HepG2 (cell line): ENCODE measurements around the gene COMT. TPM values are rescaled to one million over a fixed set of nuclear protein-coding genes. Genes with fewer than 3 reads are reported as not detected.

Experiments used
- ASH2L ChIP-seq: fragments of 300-600, 200-600 bp; sonication (generic); IDR thresholded peaks from 2 replicates; pipeline ENCODE4 v1.7.0; 2017; ENCODE audit warnings: low read depth, mild to moderate bottlenecking, moderate library complexity, mixed read lengths, low read length; ENCODE audit not compliant: insufficient read length
- CENPT ChIP-seq: sonication (generic); formaldehyde crosslinking; IDR thresholded peaks from 2 replicates; pipeline ENCODE4 v1.8.0; 2022; ENCODE audit warnings: low read depth, mild to moderate bottlenecking, moderate library complexity, missing genetic modification reagents
- CHCHD3 ChIP-seq: sonication (generic); formaldehyde crosslinking; IDR thresholded peaks from 2 replicates; pipeline ENCODE4 v1.8.0; 2022; ENCODE audit warnings: mild to moderate bottlenecking, missing genetic modification reagents, moderate library complexity
- JUND ChIP-seq: sonication (generic); formaldehyde crosslinking; IDR thresholded peaks from 2 replicates; pipeline ENCODE4 v1.8.0; 2022; ENCODE audit warnings: mild to moderate bottlenecking, missing genetic modification reagents
- NONO ChIP-seq, 2 experiments: fragments of 450-650 bp in 1 of 2; sonication (generic) in 1 of 2; formaldehyde crosslinking in 1 of 2; IDR thresholded peaks in 1 of 2; conservative IDR thresholded peaks in 1 of 2; 2 replicates each; pipeline versions ENCODE4 v1.6.1 to v1.8.0; 2017 to 2022; ENCODE audit warnings: mild to moderate bottlenecking in 1 of 2, missing genetic modification reagents in 1 of 2, moderate library complexity in 1 of 2
- POGZ ChIP-seq: sonication (generic); formaldehyde crosslinking; IDR thresholded peaks from 2 replicates; pipeline ENCODE4 v1.4.0; 2020; ENCODE audit warnings: mild to moderate bottlenecking, missing genetic modification reagents
- PTBP1 ChIP-seq: fragments of 200-400 bp; formaldehyde crosslinking; IDR thresholded peaks from 2 replicates; pipeline ENCODE4 v1.6.1; 2018; ENCODE audit warnings: low read length, low read depth; ENCODE audit not compliant: poor library complexity, severe bottlenecking
- STAG1 ChIP-seq: sonication (generic); formaldehyde crosslinking; IDR thresholded peaks from 2 replicates; pipeline ENCODE4 v1.4.0; 2020; ENCODE audit warnings: missing genetic modification reagents
- TAF1 ChIP-seq: sonication (generic); formaldehyde crosslinking; IDR thresholded peaks from 2 replicates; pipeline ENCODE4 v1.4.0; 2020; ENCODE audit warnings: missing genetic modification reagents
- ZFP41 ChIP-seq: sonication (generic); formaldehyde crosslinking; IDR thresholded peaks from 2 replicates; pipeline ENCODE4 v1.4.0; 2020; ENCODE audit warnings: mild to moderate bottlenecking, missing genetic modification reagents, borderline replicate concordance
- ZNF263 ChIP-seq: sonication (generic); formaldehyde crosslinking; IDR thresholded peaks from 2 replicates; pipeline ENCODE4 v1.4.0; 2020; ENCODE audit warnings: missing genetic modification reagents
- ZNF468 ChIP-seq: sonication (generic); formaldehyde crosslinking; IDR thresholded peaks from 2 replicates; pipeline ENCODE4 v1.8.0; 2022; ENCODE audit warnings: mild to moderate bottlenecking, moderate library complexity, missing genetic modification reagents
- ZNF564 ChIP-seq: sonication (generic); formaldehyde crosslinking; IDR thresholded peaks from 2 replicates; pipeline ENCODE4 v1.8.1; 2023; ENCODE audit warnings: mild to moderate bottlenecking, missing genetic modification reagents
- ZNF678 ChIP-seq: sonication (generic); formaldehyde crosslinking; IDR thresholded peaks from 2 replicates; pipeline ENCODE4 v1.4.0; 2020; ENCODE audit warnings: mild to moderate bottlenecking, missing genetic modification reagents
- ZSCAN20 ChIP-seq: sonication (generic); formaldehyde crosslinking; IDR thresholded peaks from 2 replicates; pipeline ENCODE4 v1.4.0; 2020; ENCODE audit warnings: missing genetic modification reagents, mild to moderate bottlenecking, borderline replicate concordance
- polyA plus RNA-seq, 8 experiments: library from polyadenylated mRNA; depleted of rRNA in 3 of 8; stranded (reverse) in 7 of 8; unstranded in 1 of 8; fragments of >200 nt; fragmentation: Illumina TruSeq in 4 of 8; extraction: Trizol in 4 of 8; gene quantifications; 2 replicates each; pipeline versions ENCODE4 v1.2.1 to v1.2.3, GENCODE V29; 2011 to 2016; ENCODE audit warnings: low read depth in 4 of 8, missing spikeins in 1 of 8, mixed read lengths in 1 of 8; ENCODE audit not compliant: insufficient read depth in 1 of 8
- total RNA-seq, 5 experiments: library from RNA; depleted of rRNA; stranded (reverse); fragments of >200 nt; fragmentation: Illumina TruSeq; extraction: Trizol; gene quantifications; 2 replicates each; pipeline ENCODE4 v1.2.3, GENCODE V29; 2016; ENCODE audit warnings: low read depth in 1 of 5
- TF ChIP-seq, protein P1 (sequence below): IDR thresholded peaks from 2 replicates; pipeline ENCODE4 v1.6.1; 2016; ENCODE audit warnings: mild to moderate bottlenecking
- TF ChIP-seq, protein P2 (sequence below): sonication (generic); formaldehyde crosslinking; IDR thresholded peaks from 2 replicates; pipeline ENCODE4 v1.5.0; 2020; ENCODE audit warnings: missing genetic modification reagents, mild to moderate bottlenecking, borderline replicate concordance
- TF ChIP-seq, protein P3 (sequence below): sonication (generic); formaldehyde crosslinking; IDR thresholded peaks from 2 replicates; pipeline ENCODE4 v1.5.0; 2020; ENCODE audit warnings: mild to moderate bottlenecking, missing genetic modification reagents, moderate library complexity
- TF ChIP-seq, protein P4 (sequence below): sonication (generic); formaldehyde crosslinking; conservative IDR thresholded peaks from 2 replicates; pipeline ENCODE4 v1.5.0; 2020; ENCODE audit warnings: missing genetic modification reagents
- TF ChIP-seq, protein P5 (sequence below): sonication (generic); formaldehyde crosslinking; IDR thresholded peaks from 2 replicates; pipeline ENCODE4 v1.5.0; 2020; ENCODE audit warnings: missing genetic modification reagents

Gene COMT
- total and polyA plus RNA-seq, 2 of the 13 experiments (the other 11 are each of a cell fraction or from before 2014, with no cell fraction given) = 156 to 162 TPM

DNA sequence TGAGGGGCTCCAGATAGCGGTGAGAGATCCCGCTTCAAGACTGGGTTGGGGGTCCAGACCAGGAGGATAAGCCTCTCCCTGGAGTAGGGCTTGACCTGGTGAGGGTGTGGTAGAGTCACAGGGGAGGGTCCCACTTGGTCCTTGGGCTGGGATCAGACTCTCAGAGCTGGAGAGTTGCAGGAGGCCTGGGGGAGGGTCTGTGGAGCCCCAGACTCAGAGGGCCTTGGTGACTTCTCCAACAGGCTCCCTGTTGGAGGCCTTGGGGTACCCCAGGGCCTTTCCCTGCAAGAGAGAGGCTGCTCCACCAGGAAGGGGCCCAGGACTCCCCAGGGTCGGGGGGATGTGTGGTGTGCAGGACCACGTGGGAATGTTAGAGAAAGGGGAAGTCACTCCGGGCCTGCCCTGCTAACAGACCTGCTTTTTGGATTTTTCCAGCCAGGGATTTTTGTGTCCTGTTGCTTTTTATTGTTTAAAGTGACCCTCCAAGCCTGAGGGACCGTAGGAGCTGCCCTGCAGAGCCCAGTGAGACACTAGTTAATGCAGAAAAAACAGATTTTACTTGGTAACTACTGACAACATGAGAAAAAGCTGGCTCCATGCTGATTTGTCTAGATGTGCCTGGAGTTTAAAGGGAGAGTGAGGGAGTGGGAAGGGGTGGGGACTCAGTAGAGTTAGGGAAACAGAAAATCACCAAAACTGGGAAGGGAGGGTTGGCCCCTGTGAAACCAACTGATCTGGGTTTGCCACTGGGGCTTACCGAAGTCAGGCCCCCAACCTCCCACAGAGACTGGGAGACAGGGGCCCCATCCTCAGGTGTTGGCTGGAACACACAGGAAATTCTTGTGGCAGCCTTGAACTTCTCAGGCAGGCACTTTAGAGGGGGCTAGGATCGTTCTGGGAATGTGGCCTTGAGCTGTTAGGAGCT lies 847 bp downstream of the COMT start (continued):
- peak; percentile 7 for TF ChIP-seq ASH2L
- no peak for TF ChIP-seq CHCHD3 (CRISPR knock-in tag)
- no peak; the same call in 1 of the 2 replicates for TF ChIP-seq JUND
- TF ChIP-seq, protein P1, sequence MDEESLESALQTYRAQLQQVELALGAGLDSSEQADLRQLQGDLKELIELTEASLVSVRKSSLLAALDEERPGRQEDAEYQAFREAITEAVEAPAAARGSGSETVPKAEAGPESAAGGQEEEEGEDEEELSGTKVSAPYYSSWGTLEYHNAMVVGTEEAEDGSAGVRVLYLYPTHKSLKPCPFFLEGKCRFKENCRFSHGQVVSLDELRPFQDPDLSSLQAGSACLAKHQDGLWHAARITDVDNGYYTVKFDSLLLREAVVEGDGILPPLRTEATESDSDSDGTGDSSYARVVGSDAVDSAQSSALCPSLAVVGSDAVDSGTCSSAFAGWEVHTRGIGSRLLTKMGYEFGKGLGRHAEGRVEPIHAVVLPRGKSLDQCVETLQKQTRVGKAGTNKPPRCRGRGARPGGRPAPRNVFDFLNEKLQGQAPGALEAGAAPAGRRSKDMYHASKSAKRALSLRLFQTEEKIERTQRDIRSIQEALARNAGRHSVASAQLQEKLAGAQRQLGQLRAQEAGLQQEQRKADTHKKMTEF (CRISPR knock-in tag) = no peak; the same call in 1 of the 2 replicates
- TF ChIP-seq, protein P2, sequence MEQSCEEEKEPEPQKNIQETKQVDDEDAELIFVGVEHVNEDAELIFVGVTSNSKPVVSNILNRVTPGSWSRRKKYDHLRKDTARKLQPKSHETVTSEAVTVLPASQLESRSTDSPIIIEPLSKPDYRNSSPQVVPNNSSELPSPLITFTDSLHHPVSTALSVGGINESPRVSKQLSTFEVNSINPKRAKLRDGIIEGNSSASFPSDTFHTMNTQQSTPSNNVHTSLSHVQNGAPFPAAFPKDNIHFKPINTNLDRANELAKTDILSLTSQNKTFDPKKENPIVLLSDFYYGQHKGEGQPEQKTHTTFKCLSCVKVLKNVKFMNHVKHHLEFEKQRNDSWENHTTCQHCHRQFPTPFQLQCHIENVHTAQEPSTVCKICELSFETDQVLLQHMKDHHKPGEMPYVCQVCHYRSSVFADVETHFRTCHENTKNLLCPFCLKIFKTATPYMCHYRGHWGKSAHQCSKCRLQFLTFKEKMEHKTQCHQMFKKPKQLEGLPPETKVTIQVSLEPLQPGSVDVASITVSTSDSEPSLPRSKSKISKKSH (CRISPR knock-in tag) = no peak
- TF ChIP-seq, protein P3, sequence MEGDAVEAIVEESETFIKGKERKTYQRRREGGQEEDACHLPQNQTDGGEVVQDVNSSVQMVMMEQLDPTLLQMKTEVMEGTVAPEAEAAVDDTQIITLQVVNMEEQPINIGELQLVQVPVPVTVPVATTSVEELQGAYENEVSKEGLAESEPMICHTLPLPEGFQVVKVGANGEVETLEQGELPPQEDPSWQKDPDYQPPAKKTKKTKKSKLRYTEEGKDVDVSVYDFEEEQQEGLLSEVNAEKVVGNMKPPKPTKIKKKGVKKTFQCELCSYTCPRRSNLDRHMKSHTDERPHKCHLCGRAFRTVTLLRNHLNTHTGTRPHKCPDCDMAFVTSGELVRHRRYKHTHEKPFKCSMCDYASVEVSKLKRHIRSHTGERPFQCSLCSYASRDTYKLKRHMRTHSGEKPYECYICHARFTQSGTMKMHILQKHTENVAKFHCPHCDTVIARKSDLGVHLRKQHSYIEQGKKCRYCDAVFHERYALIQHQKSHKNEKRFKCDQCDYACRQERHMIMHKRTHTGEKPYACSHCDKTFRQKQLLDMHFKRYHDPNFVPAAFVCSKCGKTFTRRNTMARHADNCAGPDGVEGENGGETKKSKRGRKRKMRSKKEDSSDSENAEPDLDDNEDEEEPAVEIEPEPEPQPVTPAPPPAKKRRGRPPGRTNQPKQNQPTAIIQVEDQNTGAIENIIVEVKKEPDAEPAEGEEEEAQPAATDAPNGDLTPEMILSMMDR = no peak
- TF ChIP-seq ZSCAN20 (CRISPR knock-in tag) = no peak
- no peak; the same call in 1 of the 2 replicates for TF ChIP-seq ZNF564
- TF ChIP-seq, protein P4, sequence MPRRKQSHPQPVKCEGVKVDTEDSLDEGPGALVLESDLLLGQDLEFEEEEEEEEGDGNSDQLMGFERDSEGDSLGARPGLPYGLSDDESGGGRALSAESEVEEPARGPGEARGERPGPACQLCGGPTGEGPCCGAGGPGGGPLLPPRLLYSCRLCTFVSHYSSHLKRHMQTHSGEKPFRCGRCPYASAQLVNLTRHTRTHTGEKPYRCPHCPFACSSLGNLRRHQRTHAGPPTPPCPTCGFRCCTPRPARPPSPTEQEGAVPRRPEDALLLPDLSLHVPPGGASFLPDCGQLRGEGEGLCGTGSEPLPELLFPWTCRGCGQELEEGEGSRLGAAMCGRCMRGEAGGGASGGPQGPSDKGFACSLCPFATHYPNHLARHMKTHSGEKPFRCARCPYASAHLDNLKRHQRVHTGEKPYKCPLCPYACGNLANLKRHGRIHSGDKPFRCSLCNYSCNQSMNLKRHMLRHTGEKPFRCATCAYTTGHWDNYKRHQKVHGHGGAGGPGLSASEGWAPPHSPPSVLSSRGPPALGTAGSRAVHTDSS = no peak
- no peak for TF ChIP-seq CENPT
- no peak for TF ChIP-seq ZFP41
- no peak for TF ChIP-seq NONO (IDR thresholded peaks at IDR 0.05)
- no peak for TF ChIP-seq NONO (CRISPR knock-in tag; conservative IDR thresholded peaks at IDR 0.05)
- TF ChIP-seq ZNF678 (CRISPR knock-in tag) = no peak
- no peak; the same call in 1 of the 2 replicates for TF ChIP-seq POGZ (CRISPR knock-in tag)
- TF ChIP-seq STAG1 (CRISPR knock-in tag) = no peak
- TF ChIP-seq ZNF263 (CRISPR knock-in tag) = no peak
- TF ChIP-seq TAF1 (CRISPR knock-in tag) = peak; percentile 45; the same call in 1 of the 2 replicates
- TF ChIP-seq, protein P5, sequence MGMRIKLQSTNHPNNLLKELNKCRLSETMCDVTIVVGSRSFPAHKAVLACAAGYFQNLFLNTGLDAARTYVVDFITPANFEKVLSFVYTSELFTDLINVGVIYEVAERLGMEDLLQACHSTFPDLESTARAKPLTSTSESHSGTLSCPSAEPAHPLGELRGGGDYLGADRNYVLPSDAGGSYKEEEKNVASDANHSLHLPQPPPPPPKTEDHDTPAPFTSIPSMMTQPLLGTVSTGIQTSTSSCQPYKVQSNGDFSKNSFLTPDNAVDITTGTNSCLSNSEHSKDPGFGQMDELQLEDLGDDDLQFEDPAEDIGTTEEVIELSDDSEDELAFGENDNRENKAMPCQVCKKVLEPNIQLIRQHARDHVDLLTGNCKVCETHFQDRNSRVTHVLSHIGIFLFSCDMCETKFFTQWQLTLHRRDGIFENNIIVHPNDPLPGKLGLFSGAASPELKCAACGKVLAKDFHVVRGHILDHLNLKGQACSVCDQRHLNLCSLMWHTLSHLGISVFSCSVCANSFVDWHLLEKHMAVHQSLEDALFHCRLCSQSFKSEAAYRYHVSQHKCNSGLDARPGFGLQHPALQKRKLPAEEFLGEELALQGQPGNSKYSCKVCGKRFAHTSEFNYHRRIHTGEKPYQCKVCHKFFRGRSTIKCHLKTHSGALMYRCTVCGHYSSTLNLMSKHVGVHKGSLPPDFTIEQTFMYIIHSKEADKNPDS (CRISPR knock-in tag) = no peak
- TF ChIP-seq PTBP1 = no peak
- TF ChIP-seq ZNF468 (CRISPR knock-in tag) = no peak
